HL-60 (cell line): Measurements from ENCODE around the gene DGUOK.

Source experiments
- POLR2AphosphoS5 ChIP-seq: IDR thresholded peaks from 2 replicates; pipeline ENCODE4 v1.6.1; 2012; ENCODE audit warnings: low read depth
- SPI1 ChIP-seq: IDR thresholded peaks from 2 replicates; pipeline ENCODE4 v1.6.1; 2012; ENCODE audit warnings: low read depth, mild to moderate bottlenecking, borderline replicate concordance
- TF ChIP-seq, protein P1 (sequence below): IDR thresholded peaks from one replicate; pipeline ENCODE4 v1.5.1; 2011; ENCODE audit warnings: low read length, control low read depth, inconsistent platforms; ENCODE audit not compliant: insufficient read depth
- TF ChIP-seq, protein P2 (sequence below): IDR thresholded peaks from 2 replicates; pipeline ENCODE4 v1.6.1; 2012; ENCODE audit warnings: low read depth; ENCODE audit not compliant: insufficient replicate concordance

DNA sequence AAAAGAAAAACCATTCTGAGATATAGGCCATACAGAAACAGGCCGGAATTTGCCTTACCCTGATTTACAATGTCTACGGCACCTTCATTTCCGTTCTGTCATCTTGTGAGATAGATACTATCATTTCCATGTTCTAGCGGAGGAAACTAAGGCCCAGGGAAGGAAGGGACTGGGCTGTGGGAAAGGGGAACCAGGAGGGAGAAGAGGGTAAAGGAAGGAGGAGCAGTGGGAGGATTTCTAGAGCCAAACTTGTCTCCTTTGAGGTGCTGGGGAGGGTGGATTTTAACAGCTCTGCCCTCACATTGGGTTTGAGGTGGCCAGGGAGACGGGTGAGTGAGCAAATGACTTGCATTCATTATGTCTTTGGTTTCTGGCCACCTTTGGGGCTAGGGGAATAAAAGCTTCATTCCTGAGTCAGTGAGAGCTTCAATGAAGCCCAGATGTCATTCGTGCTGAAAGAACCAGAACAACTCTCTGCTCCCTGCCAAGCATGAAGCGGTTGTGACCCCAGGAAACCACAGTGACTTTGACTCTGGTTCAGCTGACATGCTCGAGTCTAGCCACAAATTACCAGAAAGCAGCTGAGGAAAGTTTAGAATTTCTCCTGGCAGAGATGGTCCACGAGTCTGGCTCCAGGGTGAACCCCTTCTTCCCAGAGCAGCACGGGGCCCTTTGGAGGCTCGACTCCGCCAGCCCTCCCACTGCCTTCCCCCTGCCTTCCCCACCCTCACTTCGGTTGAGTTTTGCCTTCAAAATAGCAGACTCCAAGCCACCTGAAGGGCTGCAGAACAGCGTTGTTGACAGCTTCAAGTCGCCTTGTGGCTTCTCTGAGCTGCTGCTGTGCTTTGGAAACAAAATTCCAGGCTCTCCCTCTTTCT is 30.1 kb upstream of the DGUOK start:
- TF ChIP-seq, protein P1, sequence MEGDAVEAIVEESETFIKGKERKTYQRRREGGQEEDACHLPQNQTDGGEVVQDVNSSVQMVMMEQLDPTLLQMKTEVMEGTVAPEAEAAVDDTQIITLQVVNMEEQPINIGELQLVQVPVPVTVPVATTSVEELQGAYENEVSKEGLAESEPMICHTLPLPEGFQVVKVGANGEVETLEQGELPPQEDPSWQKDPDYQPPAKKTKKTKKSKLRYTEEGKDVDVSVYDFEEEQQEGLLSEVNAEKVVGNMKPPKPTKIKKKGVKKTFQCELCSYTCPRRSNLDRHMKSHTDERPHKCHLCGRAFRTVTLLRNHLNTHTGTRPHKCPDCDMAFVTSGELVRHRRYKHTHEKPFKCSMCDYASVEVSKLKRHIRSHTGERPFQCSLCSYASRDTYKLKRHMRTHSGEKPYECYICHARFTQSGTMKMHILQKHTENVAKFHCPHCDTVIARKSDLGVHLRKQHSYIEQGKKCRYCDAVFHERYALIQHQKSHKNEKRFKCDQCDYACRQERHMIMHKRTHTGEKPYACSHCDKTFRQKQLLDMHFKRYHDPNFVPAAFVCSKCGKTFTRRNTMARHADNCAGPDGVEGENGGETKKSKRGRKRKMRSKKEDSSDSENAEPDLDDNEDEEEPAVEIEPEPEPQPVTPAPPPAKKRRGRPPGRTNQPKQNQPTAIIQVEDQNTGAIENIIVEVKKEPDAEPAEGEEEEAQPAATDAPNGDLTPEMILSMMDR = no peak
- TF ChIP-seq SPI1 (no peak), POLR2AphosphoS5 (no peak)
- TF ChIP-seq, protein P2, sequence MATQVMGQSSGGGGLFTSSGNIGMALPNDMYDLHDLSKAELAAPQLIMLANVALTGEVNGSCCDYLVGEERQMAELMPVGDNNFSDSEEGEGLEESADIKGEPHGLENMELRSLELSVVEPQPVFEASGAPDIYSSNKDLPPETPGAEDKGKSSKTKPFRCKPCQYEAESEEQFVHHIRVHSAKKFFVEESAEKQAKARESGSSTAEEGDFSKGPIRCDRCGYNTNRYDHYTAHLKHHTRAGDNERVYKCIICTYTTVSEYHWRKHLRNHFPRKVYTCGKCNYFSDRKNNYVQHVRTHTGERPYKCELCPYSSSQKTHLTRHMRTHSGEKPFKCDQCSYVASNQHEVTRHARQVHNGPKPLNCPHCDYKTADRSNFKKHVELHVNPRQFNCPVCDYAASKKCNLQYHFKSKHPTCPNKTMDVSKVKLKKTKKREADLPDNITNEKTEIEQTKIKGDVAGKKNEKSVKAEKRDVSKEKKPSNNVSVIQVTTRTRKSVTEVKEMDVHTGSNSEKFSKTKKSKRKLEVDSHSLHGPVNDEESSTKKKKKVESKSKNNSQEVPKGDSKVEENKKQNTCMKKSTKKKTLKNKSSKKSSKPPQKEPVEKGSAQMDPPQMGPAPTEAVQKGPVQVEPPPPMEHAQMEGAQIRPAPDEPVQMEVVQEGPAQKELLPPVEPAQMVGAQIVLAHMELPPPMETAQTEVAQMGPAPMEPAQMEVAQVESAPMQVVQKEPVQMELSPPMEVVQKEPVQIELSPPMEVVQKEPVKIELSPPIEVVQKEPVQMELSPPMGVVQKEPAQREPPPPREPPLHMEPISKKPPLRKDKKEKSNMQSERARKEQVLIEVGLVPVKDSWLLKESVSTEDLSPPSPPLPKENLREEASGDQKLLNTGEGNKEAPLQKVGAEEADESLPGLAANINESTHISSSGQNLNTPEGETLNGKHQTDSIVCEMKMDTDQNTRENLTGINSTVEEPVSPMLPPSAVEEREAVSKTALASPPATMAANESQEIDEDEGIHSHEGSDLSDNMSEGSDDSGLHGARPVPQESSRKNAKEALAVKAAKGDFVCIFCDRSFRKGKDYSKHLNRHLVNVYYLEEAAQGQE = no peak
